ENCODE results near the gene F2R.
"Not testable (repeated sequence)": the region's sequence is repeated elsewhere in the genome, so short reads cannot be mapped to it uniquely, and the experiment has no call there.

F2R gene

GRCh38 chr5:76715736-76716455, at the start of gene F2R:
F2R (plus strand) TSS chr5:76716126; CDS start chr5:76716308, 182 bp downstream.
- DNase-seq (ENCODE audit: low read depth) = peak; percentile 42

GRCh38 chr5:76667495-76667894, 48.4 kb upstream of the F2R start:
- no peak for DNase-seq (ENCODE audit: low read depth)

- DNase-seq (ENCODE audit: low read depth) = no peak
These were observed 46.7 kb upstream of the F2R start for GRCh38 chr5:76669245-76669644.

DNA sequence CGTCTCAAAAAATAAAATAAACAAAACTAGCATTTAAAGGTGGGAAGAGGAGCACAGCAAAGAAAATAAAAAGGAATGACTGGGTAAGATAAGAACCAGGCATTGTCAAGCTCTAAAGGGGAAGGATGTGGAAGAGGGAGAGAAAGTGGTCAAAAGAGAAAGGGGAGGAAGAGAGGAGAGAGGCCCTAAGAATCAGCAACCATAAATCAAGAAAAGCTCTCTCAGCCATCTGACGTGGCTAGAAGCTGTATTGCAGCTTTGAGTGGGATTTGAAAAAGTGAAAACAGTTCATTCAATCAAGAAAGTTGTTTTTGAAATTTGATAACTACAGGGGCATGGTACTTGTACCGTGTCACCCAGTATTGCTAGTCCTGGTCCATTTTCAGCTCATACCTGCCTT, 45.4 kb upstream of the F2R start:
- no peak for DNase-seq (ENCODE audit: low read depth)

DNA sequence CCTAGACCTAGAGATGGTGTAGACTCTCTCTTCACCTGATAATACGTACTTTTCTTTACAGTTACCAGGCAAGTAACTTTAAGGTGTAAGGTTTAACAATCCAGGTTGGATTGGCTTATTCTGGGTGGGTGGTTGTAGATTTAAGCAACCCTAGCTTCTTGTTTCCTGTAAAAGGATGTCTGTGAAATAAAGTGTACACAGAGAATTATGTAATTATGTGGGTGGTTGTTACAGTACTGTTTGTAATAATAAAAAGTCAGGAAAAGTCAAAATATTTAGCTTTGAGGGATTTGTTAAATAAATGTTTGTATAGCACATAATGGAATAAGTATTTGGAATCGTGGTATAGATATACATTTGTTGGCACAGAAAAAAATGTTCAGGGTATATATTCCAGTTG, 43.7 kb upstream of the F2R start:
- no peak for DNase-seq (ENCODE audit: low read depth)

GRCh38 chr5:76673125-76673524, 42.8 kb upstream of the F2R start:
- DNase-seq (ENCODE audit: low read depth) = no peak

DNA sequence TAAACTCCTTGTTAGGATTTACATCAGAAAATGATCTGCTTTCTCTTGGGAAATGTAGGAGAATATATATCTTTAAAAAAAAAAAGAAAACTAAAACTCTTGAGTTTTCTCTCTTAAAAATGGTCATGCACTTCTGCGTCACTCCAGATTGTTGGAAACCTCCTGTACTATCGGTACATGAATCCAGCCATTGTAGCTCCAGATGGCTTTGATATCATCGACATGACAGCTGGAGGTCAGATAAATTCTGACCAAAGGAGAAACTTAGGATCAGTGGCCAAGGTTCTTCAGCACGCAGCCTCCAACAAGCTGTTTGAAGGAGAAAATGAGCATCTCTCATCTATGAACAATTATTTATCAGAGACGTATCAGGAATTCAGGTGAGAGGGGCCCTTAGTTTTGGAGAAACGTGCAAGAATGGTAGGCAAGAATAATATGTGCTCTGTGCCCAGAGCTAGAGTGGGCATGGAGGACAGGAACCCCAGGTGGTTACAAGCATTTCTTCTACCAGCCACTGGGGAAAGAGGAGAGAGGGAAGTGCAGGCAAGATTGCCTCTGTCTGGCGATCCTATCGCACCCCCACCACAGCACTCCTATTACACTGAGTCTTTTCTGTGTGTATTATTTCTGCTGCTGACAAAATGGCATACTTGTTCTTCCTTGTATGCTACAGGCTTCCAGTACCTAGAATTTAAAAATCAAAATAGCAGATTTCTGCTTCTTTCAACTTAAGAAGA, 41.4 kb upstream of the F2R start:
- no peak for DNase-seq (ENCODE audit: low read depth)

GRCh38 chr5:76675364-76675763, 40.6 kb upstream of the F2R start:
- DNase-seq (ENCODE audit: low read depth) = no peak

- DNase-seq (ENCODE audit: low read depth) = no peak
These were observed 38.0 kb upstream of the F2R start for GRCh38 chr5:76677849-76678472.

DNA sequence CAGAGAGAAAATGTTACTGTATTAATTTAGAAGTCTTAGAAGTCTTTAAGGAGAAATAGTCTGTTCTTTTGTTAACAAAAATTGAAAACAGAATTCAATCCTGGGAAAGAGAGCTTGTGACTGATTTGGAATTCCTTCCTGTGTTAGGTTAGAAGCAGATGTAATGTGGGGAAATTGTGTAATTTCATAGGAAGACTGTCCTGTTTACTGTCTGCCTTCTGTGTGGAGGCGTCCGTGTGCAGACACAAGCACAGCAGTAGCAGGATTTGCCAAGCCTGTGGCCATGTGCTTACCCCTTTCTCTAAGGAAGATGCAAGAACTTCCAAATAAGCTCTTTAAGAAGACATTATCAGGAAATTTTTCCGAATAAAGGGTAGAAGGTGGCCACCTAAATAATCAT, 36.7 kb upstream of the F2R start:
- DNase-seq (ENCODE audit: low read depth) = no peak

DNA sequence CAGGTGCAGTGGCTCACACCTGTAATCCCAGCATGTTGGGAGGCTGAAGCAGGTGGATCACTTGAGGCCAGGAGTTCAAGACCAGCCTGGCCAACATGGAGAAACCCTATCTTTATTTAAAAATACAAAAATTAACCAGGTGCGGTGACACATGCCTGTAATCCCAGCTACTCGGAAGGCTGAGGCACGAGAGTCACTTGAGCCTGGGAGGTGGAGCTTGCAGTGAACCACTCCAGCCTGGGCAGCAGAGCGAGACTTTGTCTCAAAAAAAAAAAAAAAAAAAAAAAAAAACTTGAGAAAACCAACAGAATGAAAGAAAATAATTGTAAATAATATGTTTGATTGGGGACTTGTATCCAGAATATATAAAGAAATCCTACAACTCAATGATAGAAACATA, 35.1 kb upstream of the F2R start:
- not testable (repeated sequence) for DNase-seq (ENCODE audit: low read depth)

DNA sequence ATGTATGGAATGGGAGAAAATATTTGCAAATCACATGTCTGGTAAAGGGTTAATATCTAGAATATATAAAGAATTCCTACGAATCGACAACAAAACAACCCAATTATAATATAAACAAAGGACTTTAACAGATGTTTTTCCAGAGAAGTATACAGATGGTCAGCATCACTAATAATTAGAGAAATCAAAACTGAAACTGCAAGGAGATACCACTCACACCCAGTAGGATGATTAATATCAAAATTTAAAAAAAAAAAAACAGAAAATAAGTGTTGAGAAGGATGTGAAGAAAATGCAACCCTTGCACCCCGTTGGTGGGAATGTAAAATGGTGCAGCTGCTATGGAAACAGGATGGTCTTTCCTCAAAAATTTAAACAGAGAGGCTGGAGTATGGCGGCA, 34.6 kb upstream of the F2R start:
- no peak for DNase-seq (ENCODE audit: low read depth)

- DNase-seq (ENCODE audit: low read depth) = no peak
These were observed 33.5 kb upstream of the F2R start for GRCh38 chr5:76682387-76682786.

- DNase-seq (ENCODE audit: low read depth) = no peak
These were observed 31.9 kb upstream of the F2R start for GRCh38 chr5:76683816-76684731.

GRCh38 chr5:76684756-76685519, 31.0 kb upstream of the F2R start:
- no peak for DNase-seq (ENCODE audit: low read depth)

GRCh38 chr5:76685704-76686103, 30.2 kb upstream of the F2R start:
- no peak for DNase-seq (ENCODE audit: low read depth)

GRCh38 chr5:76688212-76688611, 27.7 kb upstream of the F2R start:
- DNase-seq (ENCODE audit: low read depth) = no peak

GRCh38 chr5:76688836-76689235, 27.1 kb upstream of the F2R start:
- no peak for DNase-seq (ENCODE audit: low read depth)

DNA sequence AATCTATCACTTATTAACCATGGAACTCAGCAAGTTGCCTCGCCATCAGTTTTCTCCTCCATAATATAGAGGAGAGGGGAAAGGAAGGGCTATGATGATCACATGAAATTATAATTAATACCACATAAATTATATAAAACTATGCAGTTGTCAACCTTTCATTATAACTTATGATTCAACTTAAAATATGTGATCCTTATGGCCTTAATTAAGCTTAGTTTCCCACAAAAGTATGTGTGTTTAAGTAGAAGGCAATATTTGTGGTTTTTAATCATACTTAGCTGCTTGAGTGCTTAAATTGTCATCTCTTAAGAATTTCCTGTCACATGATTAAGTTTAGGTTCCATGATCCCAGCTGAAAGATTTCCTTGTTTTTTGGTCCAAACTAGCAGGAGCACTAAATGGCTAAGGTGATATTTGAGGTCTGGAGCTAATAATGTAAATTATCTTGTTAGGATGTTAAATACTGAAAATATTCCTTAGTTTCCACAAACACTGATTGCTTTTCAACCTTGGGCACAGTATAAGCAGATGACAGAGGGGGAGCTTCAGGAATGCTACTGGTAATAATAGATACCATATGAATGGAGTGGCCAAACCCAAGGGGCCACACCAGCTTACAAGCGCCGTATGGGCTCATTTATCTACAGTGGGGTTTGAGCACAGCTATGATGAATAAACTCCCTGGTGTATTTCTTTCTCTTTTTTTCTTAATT, 26.4 kb upstream of the F2R start:
- no peak for DNase-seq (ENCODE audit: low read depth)

DNA sequence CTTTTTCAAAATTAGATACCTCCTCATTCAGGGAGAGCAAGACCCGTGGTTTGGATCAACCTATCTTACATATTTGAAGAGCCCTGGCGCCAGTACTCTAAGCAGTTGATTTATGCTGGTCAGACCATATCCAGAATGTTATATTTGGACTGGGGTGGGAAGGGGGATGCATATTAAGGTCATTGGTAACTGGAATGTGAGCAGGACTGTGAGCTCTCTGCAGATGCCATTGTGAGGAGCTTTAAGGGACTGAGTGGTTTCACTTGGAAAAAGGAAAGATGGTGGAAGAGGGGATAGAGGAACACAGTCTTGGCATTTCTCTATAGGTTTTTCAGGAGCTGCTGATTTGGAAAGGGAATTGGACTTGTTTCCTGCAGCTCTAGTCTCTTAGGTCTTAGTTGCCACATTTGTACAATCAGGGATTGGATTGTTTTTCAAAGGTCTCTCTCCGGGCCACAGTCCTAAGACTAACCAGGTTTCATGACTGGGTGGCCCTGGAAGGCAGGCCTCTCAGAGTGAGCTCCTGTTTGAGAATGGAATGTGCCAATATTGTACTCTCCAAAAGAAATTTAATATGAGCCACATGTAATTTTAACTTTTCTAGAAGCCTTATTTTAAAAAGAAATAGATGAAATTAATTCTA, 25.8 kb upstream of the F2R start:
- DNase-seq (ENCODE audit: low read depth) = no peak

Data from stimulated activated CD8-positive, alpha-beta memory T cell treated with anti-CD3 and anti-CD28 coated beads, Interleukin-4, amount 100 ng/mL, for 24 hours (primary cell).